OCI-LY1 (cell line): ENCODE results near the gene REXO1.

ENCODE experiments used
- H2AFZ ChIP-seq: fragments of 200-600 bp; sonication (generic), shearing (Covaris generic); 2 replicates; pipeline ENCODE4 v1.6.0; 2014; ENCODE audit warnings: antibody characterized with exemption, mild to moderate bottlenecking, low read length
- H3F3A ChIP-seq: fragments of 200-600 bp; sonication (generic), shearing (Covaris generic); 2 replicates; pipeline ENCODE4 v1.6.0; 2014; ENCODE audit warnings: mild to moderate bottlenecking, antibody characterized with exemption, low read length, moderate library complexity; ENCODE audit not compliant: insufficient read depth
- H3K27ac ChIP-seq: fragments of 200-600 bp; sonication (generic); 2 replicates; pipeline ENCODE4 v1.5.1; 2014; ENCODE audit warnings: low read length, mixed run types, mild to moderate bottlenecking, low read depth; ENCODE audit not compliant: poor library complexity, severe bottlenecking
- H3K27me3 ChIP-seq: fragments of 200-600 bp; sonication (generic); 2 replicates; pipeline ENCODE4 v1.6.0; 2014; ENCODE audit warnings: antibody characterized with exemption, mild to moderate bottlenecking, low read length, moderate library complexity; ENCODE audit not compliant: insufficient read depth
- H3K36me3 ChIP-seq: fragments of 200-600 bp; sonication (generic); 2 replicates; pipeline ENCODE4 v1.6.1; 2014; ENCODE audit warnings: mild to moderate bottlenecking, antibody characterized with exemption, low read length, moderate library complexity, mixed read lengths; ENCODE audit not compliant: insufficient read depth
- H3K4me1 ChIP-seq: fragments of 200-600 bp; sonication (generic); 2 replicates; pipeline ENCODE4 v1.5.1; 2014; ENCODE audit warnings: mild to moderate bottlenecking, low read length, moderate library complexity; ENCODE audit not compliant: insufficient read depth, severe bottlenecking
- H3K4me2 ChIP-seq: fragments of 200-600 bp; sonication (generic), shearing (Covaris generic); 2 replicates; pipeline ENCODE4 v1.6.1; 2014; ENCODE audit warnings: low read length
- H3K4me3 ChIP-seq: fragments of 200-600 bp; sonication (generic); 2 replicates; pipeline ENCODE4 v1.5.1; 2014; ENCODE audit warnings: low read length, low read depth, mild to moderate bottlenecking, mixed read lengths; ENCODE audit not compliant: poor library complexity, severe bottlenecking
- H3K79me2 ChIP-seq: fragments of 200-600 bp; shearing (Covaris generic); 2 replicates; pipeline ENCODE4 v1.6.1; 2016; ENCODE audit warnings: mixed run types, low read length, mixed read lengths; ENCODE audit not compliant: insufficient read depth
- H3K9ac ChIP-seq: fragments of 200-600 bp; sonication (generic), shearing (Covaris generic); 2 replicates; pipeline ENCODE4 v1.6.1; 2014; ENCODE audit warnings: mild to moderate bottlenecking, low read length, mixed read lengths
- H3K9me2 ChIP-seq: fragments of 200-600 bp; sonication (generic), shearing (Covaris generic); 2 replicates; pipeline ENCODE4 v1.6.1; 2014; ENCODE audit warnings: low read depth, mild to moderate bottlenecking, low read length, mixed read lengths
- H3K9me3 ChIP-seq: fragments of 200-600 bp; shearing (Covaris generic); 2 replicates; pipeline ENCODE4 v1.6.1; 2014; ENCODE audit warnings: low read length, mixed read lengths
- H4K20me1 ChIP-seq: fragments of 200-600 bp; sonication (generic), shearing (Covaris generic); 2 replicates; pipeline ENCODE4 v1.6.0; 2016; ENCODE audit warnings: mild to moderate bottlenecking, low read length; ENCODE audit not compliant: insufficient read depth
- EZH2 ChIP-seq: fragments of 200-600 bp; sonication (generic), shearing (Covaris generic); IDR thresholded peaks from 2 replicates; pipeline ENCODE4 v1.8.0; 2017; ENCODE audit warnings: borderline replicate concordance, mixed run types, mild to moderate bottlenecking, antibody characterized with exemption, low read length, moderate library complexity, mixed read lengths
- TF ChIP-seq, protein P1 (sequence below): fragments of 200-600 bp; sonication (generic), shearing (Covaris generic); IDR thresholded peaks from 2 replicates; pipeline ENCODE4 v1.5.1; 2017; ENCODE audit warnings: mild to moderate bottlenecking, antibody characterized with exemption, low read length, moderate library complexity, mixed read lengths

The REXO1 gene

GRCh38 chr19:1769645-1769985, 78.7 kb downstream of the REXO1 start:
- Histone ChIP-seq H3K9me3 (peaks cover 9% of the 10 kb centered on the region), H3K9ac (no peak overlapping the region), H3K27me3 (peaks cover 11% of the 10 kb centered on the region; the same call in 1 of the 2 replicates), H3K9me2 (no peaks in the 10 kb centered on the region), H3K27ac (no peak overlapping the region), H3K36me3 (no peaks in the 10 kb centered on the region), H2AFZ (no peak overlapping the region), H3K4me1 (no peaks in the 10 kb centered on the region), H3K4me2 (no peak overlapping the region), H4K20me1 (no peaks in the 10 kb centered on the region), H3K4me3 (no peak overlapping the region), H3K79me2 (no peaks in the 10 kb centered on the region), H3F3A (no peaks in the 10 kb centered on the region)
- no peak for TF ChIP-seq EZH2
- TF ChIP-seq, protein P1, sequence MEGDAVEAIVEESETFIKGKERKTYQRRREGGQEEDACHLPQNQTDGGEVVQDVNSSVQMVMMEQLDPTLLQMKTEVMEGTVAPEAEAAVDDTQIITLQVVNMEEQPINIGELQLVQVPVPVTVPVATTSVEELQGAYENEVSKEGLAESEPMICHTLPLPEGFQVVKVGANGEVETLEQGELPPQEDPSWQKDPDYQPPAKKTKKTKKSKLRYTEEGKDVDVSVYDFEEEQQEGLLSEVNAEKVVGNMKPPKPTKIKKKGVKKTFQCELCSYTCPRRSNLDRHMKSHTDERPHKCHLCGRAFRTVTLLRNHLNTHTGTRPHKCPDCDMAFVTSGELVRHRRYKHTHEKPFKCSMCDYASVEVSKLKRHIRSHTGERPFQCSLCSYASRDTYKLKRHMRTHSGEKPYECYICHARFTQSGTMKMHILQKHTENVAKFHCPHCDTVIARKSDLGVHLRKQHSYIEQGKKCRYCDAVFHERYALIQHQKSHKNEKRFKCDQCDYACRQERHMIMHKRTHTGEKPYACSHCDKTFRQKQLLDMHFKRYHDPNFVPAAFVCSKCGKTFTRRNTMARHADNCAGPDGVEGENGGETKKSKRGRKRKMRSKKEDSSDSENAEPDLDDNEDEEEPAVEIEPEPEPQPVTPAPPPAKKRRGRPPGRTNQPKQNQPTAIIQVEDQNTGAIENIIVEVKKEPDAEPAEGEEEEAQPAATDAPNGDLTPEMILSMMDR = no peak

DNA sequence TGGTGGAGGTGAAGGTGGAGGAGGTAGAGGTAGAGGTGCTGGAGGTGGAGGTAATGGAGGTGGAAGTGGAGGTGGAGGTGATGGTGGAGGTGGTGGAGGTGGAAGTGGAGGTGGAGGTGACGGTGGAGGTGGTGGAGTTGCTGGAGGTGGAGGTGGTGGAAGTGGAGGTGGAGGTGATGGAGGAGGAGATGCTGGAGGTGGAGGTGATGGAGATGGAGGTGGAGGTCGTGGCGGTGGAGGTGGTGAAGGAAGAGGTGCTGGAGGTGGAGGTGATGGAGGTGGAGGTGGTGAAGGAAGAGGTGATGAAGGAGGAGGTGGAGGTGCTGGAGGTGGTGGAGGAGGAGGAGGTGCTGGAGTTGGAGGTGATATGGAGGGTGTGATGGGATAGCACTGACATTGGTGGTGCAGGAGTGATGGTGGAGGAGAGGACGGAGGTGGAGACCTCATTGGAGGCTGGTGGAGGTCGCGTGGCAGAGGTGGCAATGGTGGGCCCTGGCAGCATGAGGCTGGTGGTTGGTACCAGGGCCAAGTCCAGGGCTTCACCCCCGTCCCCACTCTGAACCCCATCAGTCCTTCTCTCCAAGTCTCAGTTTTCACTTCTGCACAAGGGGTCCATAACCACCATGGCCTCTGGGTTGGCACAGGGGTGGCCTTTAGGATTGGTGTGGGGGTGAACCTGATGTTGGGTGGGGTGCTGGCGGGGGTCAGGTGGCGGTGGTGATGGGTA, 79.2 kb downstream of the REXO1 start:
- Histone ChIP-seq H3K27me3 (peaks cover 11% of the 10 kb centered on the region; the same call in 1 of the 2 replicates), H3K9ac (no peak overlapping the region), H3K27ac (no peak overlapping the region), H3F3A (no peaks in the 10 kb centered on the region), H3K9me2 (no peaks in the 10 kb centered on the region), H3K79me2 (no peaks in the 10 kb centered on the region), H3K36me3 (no peaks in the 10 kb centered on the region), H3K4me2 (no peak overlapping the region), H3K4me1 (no peaks in the 10 kb centered on the region), H4K20me1 (no peaks in the 10 kb centered on the region), H3K4me3 (no peak overlapping the region), H2AFZ (no peak overlapping the region), H3K9me3 (peaks cover 9% of the 10 kb centered on the region)
- TF ChIP-seq EZH2 = no peak
- TF ChIP-seq, protein P1 = no peak

DNA sequence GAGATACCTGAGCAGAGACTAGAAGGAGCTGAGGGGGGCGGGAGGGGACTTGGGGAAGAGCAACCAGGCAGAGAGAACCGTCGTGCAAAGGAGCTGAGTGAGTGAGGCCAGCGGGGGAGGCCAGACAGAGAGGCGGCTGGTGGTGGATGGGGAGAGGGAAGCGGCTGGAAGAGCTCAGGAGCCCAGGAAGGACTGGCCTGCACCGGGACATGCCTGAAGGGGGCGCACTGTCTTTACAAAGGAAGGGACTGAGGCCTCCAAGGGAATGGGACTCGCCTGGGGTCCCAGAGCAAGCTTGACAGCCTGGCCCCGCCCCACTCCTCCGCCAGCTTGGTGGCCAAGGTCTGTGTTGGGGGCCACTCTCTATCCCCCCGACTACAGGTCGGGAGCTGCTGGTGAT, 80.0 kb downstream of the REXO1 start:
- Histone ChIP-seq H3K79me2 (no peaks in the 10 kb centered on the region), H3K4me1 (no peaks in the 10 kb centered on the region), H3K27ac (no peak overlapping the region), H4K20me1 (no peaks in the 10 kb centered on the region), H3K36me3 (no peaks in the 10 kb centered on the region), H3K4me3 (no peak overlapping the region), H3K4me2 (no peak overlapping the region), H3K9ac (no peak overlapping the region), H3K9me3 (peaks cover 9% of the 10 kb centered on the region), H3K27me3 (peaks cover 15% of the 10 kb centered on the region; the same call in 1 of the 2 replicates), H3F3A (no peaks in the 10 kb centered on the region), H2AFZ (no peak overlapping the region), H3K9me2 (no peaks in the 10 kb centered on the region)
- TF ChIP-seq, protein P1 = peak; percentile 23; the same call in 1 of the 2 replicates
- TF ChIP-seq EZH2 = no peak
